SK-N-MC (cell line): Measurements from ENCODE around the gene NOTUM.
"Not testable (repeated sequence)": the region's sequence is repeated elsewhere in the genome, so short reads cannot be mapped to it uniquely, and the experiment has no call there.

Source experiments
- DNase-seq: peaks from one replicate; pipeline ENCODE4 v3.0.0-alpha.2; 2011; ENCODE audit warnings: low read depth, low spot score
- H3K27ac ChIP-seq: fragments of 200-600 bp; sonication (generic); 2 replicates; pipeline ENCODE4 v1.5.1; 2016; ENCODE audit warnings: mixed run types
- H3K36me3 ChIP-seq: fragments of 200-600 bp; sonication (generic); 2 replicates; pipeline ENCODE4 v1.6.1; 2017; ENCODE audit warnings: antibody characterized with exemption, low read length, mixed read lengths; ENCODE audit not compliant: insufficient read depth
- H3K4me3 ChIP-seq: fragments of 200-600 bp; sonication (generic); 2 replicates; pipeline ENCODE4 v1.5.1; 2016
- H3K9ac ChIP-seq: fragments of 200-600 bp; sonication (generic); 2 replicates; pipeline ENCODE4 v1.8.0; 2017; ENCODE audit warnings: mixed run types, mixed read lengths; ENCODE audit not compliant: insufficient read length
- H3K9me3 ChIP-seq: fragments of 200-600 bp; sonication (generic); 2 replicates; pipeline ENCODE4 v1.6.1; 2017; ENCODE audit warnings: low read depth, mild to moderate bottlenecking, antibody characterized with exemption, low read length, moderate library complexity, mixed read lengths
- EZH2 ChIP-seq: fragments of 200-600 bp; sonication (generic); IDR thresholded peaks from one replicate; pipeline ENCODE4 v1.6.1; 2017; ENCODE audit warnings: antibody characterized with exemption
- FOXP2 ChIP-seq: optimal IDR thresholded peaks from 2 replicates; pipeline ENCODE3; 2011; ENCODE audit warnings: mild to moderate bottlenecking, moderate library complexity; ENCODE audit not compliant: insufficient read depth; ENCODE audit errors: extremely low read length, control extremely low read depth
- POLR2AphosphoS5 ChIP-seq: IDR thresholded peaks from 2 replicates; pipeline ENCODE4 v1.6.1; 2012; ENCODE audit warnings: mild to moderate bottlenecking, low read depth, low read length, borderline replicate concordance

The NOTUM gene

GRCh38 chr17:81954131-81955057 lies 6.6 kb downstream of the NOTUM start:
- H3K27ac ChIP-seq, result no peak overlapping the region
- no peaks in the 10 kb centered on the region for H3K36me3 ChIP-seq
- DNase-seq, result no peak

GRCh38 chr17:81953443-81953842 lies 7.5 kb downstream of the NOTUM start:
- not testable (repeated sequence) for H3K9ac ChIP-seq, H3K27ac ChIP-seq, H3K36me3 ChIP-seq, DNase-seq, H3K4me3 ChIP-seq, H3K9me3 ChIP-seq

More at GRCh38 chr17:81954131-81955057, 6.6 kb downstream of the NOTUM start:
- no peaks in the 10 kb centered on the region for H3K9me3 ChIP-seq
- H3K4me3 ChIP-seq, result no peak overlapping the region
- H3K9ac ChIP-seq, result no peak overlapping the region
- no peak for TF ChIP-seq FOXP2
- no peak for TF ChIP-seq EZH2
- TF ChIP-seq POLR2AphosphoS5, result no peak

- no peaks in the 10 kb centered on the region for H3K36me3 ChIP-seq
- no peak overlapping the region for H3K9ac ChIP-seq
- H3K4me3 ChIP-seq, result no peak overlapping the region
- TF ChIP-seq FOXP2 (no peak), EZH2 (no peak), POLR2AphosphoS5 (no peak)
- DNase-seq, result no peak
- H3K27ac ChIP-seq, result no peak overlapping the region
- H3K9me3 ChIP-seq, result no peaks in the 10 kb centered on the region
These were observed 8.2 kb downstream of the NOTUM start for GRCh38 chr17:81952792-81953228.

- no peak overlapping the region for H3K27ac ChIP-seq
- TF ChIP-seq POLR2AphosphoS5 (no peak), FOXP2 (no peak), EZH2 (no peak)
These were observed 9.0 kb downstream of the NOTUM start for GRCh38 chr17:81951785-81952684.

GRCh38 chr17:81950501-81950900 lies 10.5 kb downstream of the NOTUM start:
- DNase-seq, result no peak
- no peak overlapping the region for H3K4me3 ChIP-seq
- no peaks in the 10 kb centered on the region for H3K9me3 ChIP-seq
- no peaks in the 10 kb centered on the region for H3K36me3 ChIP-seq
- no peak overlapping the region for H3K27ac ChIP-seq
- no peak overlapping the region for H3K9ac ChIP-seq
- TF ChIP-seq FOXP2, result no peak
- TF ChIP-seq EZH2, result no peak
- no peak for TF ChIP-seq POLR2AphosphoS5

More at GRCh38 chr17:81951785-81952684, 9.0 kb downstream of the NOTUM start:
- Histone ChIP-seq H3K36me3 (no peaks in the 10 kb centered on the region), H3K9me3 (no peaks in the 10 kb centered on the region), H3K4me3 (no peak overlapping the region), H3K9ac (no peak overlapping the region)
- no peak for DNase-seq

GRCh38 chr17:81948635-81949378 lies 12.2 kb downstream of the NOTUM start:
- Histone ChIP-seq H3K4me3 (no peak overlapping the region), H3K36me3 (no peaks in the 10 kb centered on the region), H3K27ac (no peak overlapping the region), H3K9ac (no peak overlapping the region), H3K9me3 (no peaks in the 10 kb centered on the region)
- DNase-seq, result no peak
- TF ChIP-seq FOXP2 (no peak), POLR2AphosphoS5 (no peak)

GRCh38 chr17:81947189-81947588 lies 13.8 kb downstream of the NOTUM start, which contains the start of gene MYADML2:
Gene MYADML2, minus strand, starts transcription at chr17:81947233. Its CDS starts 5,492 bp downstream, at chr17:81941741.
- H3K27ac ChIP-seq, result no peak within 1 kb of the TSS
- no peaks in the 10 kb centered on the region for H3K9me3 ChIP-seq
- no peaks in the 10 kb centered on the region for H3K36me3 ChIP-seq
- DNase-seq, result no peak
- H3K9ac ChIP-seq, result no peak within 1 kb of the TSS
- TF ChIP-seq POLR2AphosphoS5 (no peak), FOXP2 (no peak), EZH2 (no peak)
- no peak within 1 kb of the TSS for H3K4me3 ChIP-seq
